GM04504 (cell line): ENCODE measurements around the gene SHISA5.

Experiments used
- DNase-seq: peaks from one replicate; pipeline ENCODE4 v3.0.0-alpha.2; 2012; ENCODE audit warnings: low read depth

SHISA5 gene

GRCh38 chr3:48430708-48431101, 73.3 kb downstream of the SHISA5 start:
- DNase-seq, result no peak

- DNase-seq, result no peak
Observed at GRCh38 chr3:48429960-48430707, 73.8 kb downstream of the SHISA5 start, which contains the start of gene PLXNB1. TSS of gene PLXNB1 (minus strand) at chr3:48430086. CDS start at chr3:48424611, 5,475 bp downstream.

GRCh38 chr3:48429317-48429959, 74.5 kb downstream of the SHISA5 start:
- DNase-seq, result no peak

- no peak for DNase-seq
Observed at GRCh38 chr3:48428572-48429316, 75.2 kb downstream of the SHISA5 start.

GRCh38 chr3:48428088-48428571, 75.8 kb downstream of the SHISA5 start:
- no peak for DNase-seq

GRCh38 chr3:48427630-48427962, 76.4 kb downstream of the SHISA5 start:
- no peak for DNase-seq

- no peak for DNase-seq
Observed at GRCh38 chr3:48426944-48427629, 76.9 kb downstream of the SHISA5 start.

GRCh38 chr3:48426401-48426909, 77.5 kb downstream of the SHISA5 start:
- no peak for DNase-seq

GRCh38 chr3:48425281-48425812, 78.6 kb downstream of the SHISA5 start:
- no peak for DNase-seq

- no peak for DNase-seq
Observed at GRCh38 chr3:48423883-48424695, 79.9 kb downstream of the SHISA5 start.

- no peak for DNase-seq
Observed at GRCh38 chr3:48423241-48423882, 80.6 kb downstream of the SHISA5 start.

- no peak for DNase-seq
Observed at GRCh38 chr3:48422681-48423080, 81.3 kb downstream of the SHISA5 start.

- no peak for DNase-seq
Observed at GRCh38 chr3:48422272-48422671, 81.7 kb downstream of the SHISA5 start.

GRCh38 chr3:48420561-48420960, 83.4 kb downstream of the SHISA5 start:
- no peak for DNase-seq

GRCh38 chr3:48419597-48419996, 84.4 kb downstream of the SHISA5 start:
- DNase-seq, result no peak

- DNase-seq, result no peak
Observed at GRCh38 chr3:48419149-48419548, 84.8 kb downstream of the SHISA5 start.

- no peak for DNase-seq
Observed at GRCh38 chr3:48418651-48419050, 85.3 kb downstream of the SHISA5 start.

- DNase-seq, result no peak
Observed at GRCh38 chr3:48418140-48418539, 85.8 kb downstream of the SHISA5 start.
